ENCODE results near the gene NCOA7.

- TF ChIP-seq CTCF (IDR thresholded peaks at IDR 0.05) (no peak), POLR2A (IDR thresholded peaks at IDR 0.05) (no peak), POLR2AphosphoS5 (IDR thresholded peaks at IDR 0.05) (no peak)
Measured at GRCh38 chr6:125819535-125820326, 29.0 kb downstream of the NCOA7 start.
